GM12874 (cell line): Measurements from ENCODE around the gene SIT1.
A peak's percentile ranks its signal among the peaks of the same experiment; 100 is the strongest.

Experiments
- TF ChIP-seq, protein P1 (sequence below): IDR thresholded peaks from 2 replicates; pipeline ENCODE4 v1.5.1; 2011; ENCODE audit warnings: low read depth, mild to moderate bottlenecking, control low read depth, low read length, moderate library complexity; ENCODE audit not compliant: insufficient read depth

Gene SIT1

GRCh38 chr9:35664531-35665470 is 14.1 kb upstream of the SIT1 start, which contains the start of gene ARHGEF39:
Gene ARHGEF39, minus strand, starts transcription at chr9:35665195. Its CDS starts 26 bp downstream, at chr9:35665169.
- TF ChIP-seq, protein P1, sequence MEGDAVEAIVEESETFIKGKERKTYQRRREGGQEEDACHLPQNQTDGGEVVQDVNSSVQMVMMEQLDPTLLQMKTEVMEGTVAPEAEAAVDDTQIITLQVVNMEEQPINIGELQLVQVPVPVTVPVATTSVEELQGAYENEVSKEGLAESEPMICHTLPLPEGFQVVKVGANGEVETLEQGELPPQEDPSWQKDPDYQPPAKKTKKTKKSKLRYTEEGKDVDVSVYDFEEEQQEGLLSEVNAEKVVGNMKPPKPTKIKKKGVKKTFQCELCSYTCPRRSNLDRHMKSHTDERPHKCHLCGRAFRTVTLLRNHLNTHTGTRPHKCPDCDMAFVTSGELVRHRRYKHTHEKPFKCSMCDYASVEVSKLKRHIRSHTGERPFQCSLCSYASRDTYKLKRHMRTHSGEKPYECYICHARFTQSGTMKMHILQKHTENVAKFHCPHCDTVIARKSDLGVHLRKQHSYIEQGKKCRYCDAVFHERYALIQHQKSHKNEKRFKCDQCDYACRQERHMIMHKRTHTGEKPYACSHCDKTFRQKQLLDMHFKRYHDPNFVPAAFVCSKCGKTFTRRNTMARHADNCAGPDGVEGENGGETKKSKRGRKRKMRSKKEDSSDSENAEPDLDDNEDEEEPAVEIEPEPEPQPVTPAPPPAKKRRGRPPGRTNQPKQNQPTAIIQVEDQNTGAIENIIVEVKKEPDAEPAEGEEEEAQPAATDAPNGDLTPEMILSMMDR = peak; percentile 53

DNA sequence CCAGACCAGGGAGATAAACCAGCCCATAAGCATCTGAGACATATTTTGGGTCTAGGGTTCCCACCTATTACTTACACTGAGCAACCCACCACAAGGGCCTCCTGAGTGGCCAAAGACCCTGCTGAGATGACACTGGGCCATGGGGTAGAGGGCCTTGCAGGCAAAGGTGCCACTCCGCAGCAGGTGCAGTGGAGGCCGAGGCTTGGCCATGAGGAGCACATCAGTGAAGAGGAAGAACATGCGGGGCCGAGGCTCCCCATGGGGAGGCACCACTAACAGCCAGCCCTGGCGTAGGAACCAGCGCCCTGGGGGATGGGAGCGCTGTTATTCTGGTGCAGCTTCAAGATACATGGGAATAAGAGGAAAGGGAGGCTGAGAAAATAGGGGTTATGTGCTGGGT is 11.7 kb upstream of the SIT1 start:
- TF ChIP-seq, protein P1 = no peak

DNA sequence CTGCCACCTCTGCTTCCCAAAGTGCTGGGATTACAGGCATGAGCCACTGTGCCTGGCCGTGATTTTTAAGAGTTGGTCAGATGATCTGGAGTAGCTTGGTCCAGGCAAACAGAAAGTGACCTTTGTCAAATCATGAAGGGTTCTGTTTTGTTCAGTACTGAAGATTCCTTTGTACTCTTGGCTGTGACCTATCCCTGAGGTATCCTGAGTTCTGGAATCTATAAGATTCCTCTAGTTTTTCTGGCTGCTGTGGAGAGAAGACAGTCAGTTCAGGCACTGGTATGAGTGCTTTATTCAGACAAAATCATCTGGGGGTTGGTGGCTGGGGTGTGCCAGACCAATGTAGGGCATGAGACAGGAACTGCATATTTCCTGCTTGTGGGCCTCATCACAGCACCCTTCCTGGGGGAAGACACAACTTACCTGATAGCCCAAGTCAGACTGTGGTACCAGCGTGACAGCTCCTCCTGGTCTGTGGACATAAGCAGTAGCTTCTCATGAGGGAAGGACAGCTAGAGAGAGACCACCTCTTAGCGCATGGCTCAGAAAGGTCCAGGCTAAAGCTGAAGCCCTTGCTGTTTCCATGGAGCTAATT is 11.1 kb upstream of the SIT1 start:
- TF ChIP-seq, protein P1 = no peak

GRCh38 chr9:35660966-35661415 is 10.3 kb upstream of the SIT1 start:
- TF ChIP-seq, protein P1 = no peak

GRCh38 chr9:35659340-35659739 is 8.6 kb upstream of the SIT1 start:
- TF ChIP-seq, protein P1 = no peak

DNA sequence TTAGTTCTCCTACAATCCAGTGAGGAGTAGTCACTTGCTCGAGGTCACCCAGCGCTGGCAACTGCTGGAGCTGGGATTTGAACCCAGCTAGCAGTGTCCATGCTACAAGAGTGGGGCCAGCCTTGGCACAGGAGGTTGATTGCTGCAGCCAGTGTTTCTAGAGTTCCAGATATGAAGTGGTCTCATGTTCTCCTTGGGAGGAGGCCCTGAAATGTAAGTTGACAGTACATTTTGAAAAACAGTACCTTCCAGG is 8.2 kb upstream of the SIT1 start:
- TF ChIP-seq, protein P1 = no peak

DNA sequence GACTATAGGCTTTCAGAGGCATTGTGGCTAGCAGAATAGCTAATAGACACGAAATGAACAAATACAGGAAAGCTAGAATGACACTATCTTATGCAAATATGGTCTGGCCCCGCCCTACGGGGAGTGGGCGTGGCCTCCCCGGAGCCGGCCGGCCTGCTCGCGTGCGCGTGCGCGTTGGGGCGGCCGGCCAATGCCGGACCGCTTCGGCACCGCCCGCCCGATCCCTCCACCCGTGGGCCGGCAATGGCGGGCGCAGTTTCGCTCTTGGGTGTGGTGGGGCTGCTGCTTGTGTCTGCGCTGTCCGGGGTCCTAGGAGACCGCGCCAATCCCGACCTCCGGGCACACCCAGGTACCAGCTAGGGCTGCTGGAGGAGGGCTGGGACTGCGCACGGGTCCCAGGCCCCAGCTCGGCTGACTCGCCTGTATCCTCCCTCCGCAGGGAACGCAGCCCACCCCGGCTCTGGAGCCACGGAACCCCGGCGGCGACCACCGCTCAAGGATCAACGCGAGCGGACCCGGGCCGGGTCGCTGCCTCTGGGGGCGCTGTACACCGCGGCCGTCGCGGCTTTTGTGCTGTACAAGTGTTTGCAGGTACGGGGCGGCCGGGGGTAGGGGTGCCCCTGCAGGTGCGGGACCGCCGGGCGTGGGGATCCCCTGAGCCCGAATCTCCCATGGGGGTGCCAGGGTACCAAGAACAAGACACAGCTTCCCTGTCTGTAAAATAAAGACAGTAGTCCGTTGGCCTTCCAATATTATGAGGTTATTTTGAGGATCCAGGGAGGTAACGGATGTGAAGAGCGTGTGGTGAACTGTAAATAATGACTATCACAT is 7.6 kb upstream of the SIT1 start, which contains the start of gene CCDC107:
Gene CCDC107 (plus strand): TSS at position 156 of the 831 bp plus-strand sequence. CDS start 88 bp downstream, at position 244.
- TF ChIP-seq, protein P1 = peak; percentile 82
